Right renal pelvis (tissue), 4 donors: ENCODE results near the gene NME3. TPM values are rescaled to one million over a fixed set of nuclear protein-coding genes. Genes with fewer than 3 reads are reported as not detected.
"Not testable (repeated sequence)": the region's sequence is repeated elsewhere in the genome, so short reads cannot be mapped to it uniquely, and the experiment has no call there.

Experiments
- DNase-seq, 4 donors: peaks; one replicate each; pipeline ENCODE4 v3.0.0-alpha.2; 2013; ENCODE audit warnings: low read depth in 4 of 4, low spot score in 3 of 4, missing footprints in 1 of 4
- polyA plus RNA-seq, 4 donors: library from polyadenylated mRNA; unstranded; fragments of 120-200 nt; gene quantifications; one replicate each; pipeline ENCODE4 v1.2.1, GENCODE V29; 2013; ENCODE audit not compliant: insufficient read length in 4 of 4

NME3 gene
- 10 to 100 TPM; 23.2 to 49.8 (median 24.3) TPM for polyA plus RNA-seq

DNA sequence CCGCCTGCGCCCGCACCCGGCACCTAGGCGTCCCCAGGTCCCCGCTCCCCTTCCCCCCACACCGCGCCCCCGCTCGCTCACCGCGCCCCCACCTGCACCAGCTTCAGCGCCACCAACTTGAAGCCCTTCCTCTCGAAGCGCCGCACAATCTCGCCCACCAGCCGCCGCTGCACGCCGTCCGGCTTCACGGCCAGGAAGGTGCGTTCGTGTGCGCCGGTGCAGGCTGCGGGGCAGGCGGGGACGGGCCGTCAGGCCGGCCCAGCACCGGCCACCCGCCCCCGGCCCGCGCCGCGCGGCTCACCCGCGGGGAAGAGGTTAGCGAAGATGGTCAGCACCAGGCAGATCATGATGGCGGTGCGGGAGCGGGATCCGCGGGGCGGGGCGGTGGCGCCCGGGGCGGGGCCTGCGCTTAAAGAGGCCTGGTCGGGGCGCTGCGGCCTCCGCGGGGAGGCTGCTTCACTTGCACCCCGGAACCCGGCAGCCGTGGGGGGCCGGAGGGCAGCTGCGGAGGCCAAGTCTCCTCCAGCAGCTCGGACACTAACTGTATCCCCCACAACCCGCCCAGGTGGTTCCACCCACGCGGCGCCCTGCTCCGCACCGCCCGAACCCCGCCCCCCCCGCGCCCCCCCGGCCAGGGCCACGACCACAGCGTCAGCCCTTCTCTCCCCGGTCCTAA, at the start of gene NME3:
NME3 (minus strand) TSS at position 356 of the 676 bp plus-strand sequence; CDS start at position 347, 9 bp downstream.
- no peak for DNase-seq

DNA sequence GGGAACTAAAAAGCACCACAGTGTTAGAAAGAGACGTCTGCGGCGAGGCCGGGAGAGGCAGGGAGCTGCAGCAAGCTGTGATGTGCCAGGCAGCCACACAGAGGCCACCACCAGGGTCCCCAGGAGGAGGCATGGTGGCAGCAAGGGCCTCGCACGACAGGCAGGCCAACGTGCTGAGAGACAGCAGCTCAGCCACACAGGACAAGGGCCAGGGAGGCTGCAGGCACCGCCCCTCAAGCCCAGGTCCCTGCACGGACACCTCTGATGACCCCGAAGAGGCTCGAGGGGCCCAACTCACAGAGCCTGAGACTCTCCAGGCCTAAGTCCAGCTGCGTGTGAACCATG, 49.6 kb upstream of the NME3 start:
- DNase-seq: no peak

DNA sequence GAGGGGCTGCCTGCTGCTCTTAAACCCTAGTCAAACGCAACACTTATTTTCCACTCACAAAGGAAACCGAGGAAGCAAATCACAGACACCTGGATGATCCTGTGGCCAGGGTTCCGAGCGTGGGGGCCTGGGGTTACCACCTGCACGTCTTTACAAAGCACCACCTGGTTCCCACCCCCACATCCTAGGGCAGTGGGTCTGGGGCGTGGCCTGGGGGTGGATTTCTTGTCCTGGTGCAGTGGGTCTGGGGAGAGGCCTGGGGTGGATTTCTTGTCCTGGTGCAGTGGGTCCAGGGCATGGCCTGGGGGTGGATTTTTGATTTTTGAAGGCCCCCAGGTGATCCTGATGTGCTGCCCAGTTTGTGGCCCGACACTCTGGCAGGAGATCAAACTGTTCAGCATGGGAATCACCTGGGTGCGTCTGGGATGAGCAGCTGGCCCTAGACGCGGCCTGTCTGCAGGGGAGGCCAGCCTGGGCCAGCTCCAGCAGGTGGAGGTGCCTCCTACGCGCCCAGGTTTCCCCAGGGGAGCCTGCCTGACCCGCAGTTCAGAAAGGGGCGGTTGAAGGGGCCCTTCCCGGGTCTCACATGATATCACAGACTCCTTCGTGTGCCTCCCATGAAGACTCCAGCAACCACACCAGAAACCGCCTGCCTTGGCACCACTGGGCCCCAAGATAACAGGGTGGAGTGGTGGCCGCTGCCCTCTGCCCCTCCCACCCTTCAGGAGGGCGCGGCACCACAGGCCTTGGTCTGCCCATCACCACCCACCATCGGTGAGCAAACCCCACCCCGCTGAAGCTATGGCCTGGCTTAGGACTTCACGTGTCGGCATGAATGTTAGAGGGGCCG, 49.0 kb upstream of the NME3 start:
- no peak for DNase-seq

DNA sequence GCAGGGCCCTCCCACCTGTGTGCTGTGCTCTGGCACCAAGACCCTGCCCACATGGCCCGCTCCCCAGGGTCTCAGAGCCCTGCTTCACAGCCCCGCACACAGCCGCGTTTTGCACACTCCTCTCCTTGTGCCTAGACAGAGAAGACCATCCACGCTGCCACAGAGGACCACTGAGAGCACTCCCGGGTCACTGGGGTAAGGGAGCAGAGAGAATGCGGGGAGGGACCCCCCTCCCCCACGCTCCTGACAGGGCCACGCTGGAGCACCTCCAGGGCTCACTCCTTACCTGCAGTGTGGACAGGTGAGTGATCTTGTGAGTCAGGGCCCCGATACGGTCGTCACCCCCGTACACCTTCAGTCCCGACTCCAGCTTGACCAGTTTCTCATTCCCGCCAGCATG, 48.3 kb upstream of the NME3 start:
- no peak for DNase-seq

DNA sequence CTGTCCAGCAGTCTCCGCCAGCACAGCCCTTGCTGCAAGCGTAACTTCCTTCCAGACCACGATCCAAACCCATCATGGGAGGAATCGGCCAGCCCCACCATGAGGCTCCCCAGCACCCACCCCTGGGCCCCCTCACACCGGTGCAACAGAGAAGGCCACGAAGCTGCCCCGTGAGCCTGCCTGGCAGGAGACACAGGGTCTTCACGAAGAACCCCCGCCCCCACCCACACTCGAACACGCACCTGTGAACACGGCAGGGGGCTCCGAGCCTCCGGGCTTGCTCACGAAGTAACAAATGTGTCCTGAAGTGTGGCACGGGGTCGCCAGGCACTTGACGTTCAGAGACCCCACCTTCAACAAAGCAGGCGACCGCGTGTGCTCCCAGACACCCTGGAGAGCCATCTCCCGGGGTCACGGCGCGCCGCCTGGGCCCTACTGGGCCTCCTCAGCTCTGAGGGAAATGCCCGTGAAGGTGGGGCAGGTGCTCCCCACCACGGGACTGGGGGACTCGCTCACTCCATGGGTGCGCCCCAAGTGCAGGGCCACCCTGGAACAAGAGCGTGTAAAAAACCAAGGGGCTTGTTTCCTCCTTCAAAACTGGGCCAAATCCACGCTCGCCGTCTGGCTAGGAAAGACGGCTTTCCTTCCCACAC, 47.7 kb upstream of the NME3 start:
- no peak for DNase-seq

DNA sequence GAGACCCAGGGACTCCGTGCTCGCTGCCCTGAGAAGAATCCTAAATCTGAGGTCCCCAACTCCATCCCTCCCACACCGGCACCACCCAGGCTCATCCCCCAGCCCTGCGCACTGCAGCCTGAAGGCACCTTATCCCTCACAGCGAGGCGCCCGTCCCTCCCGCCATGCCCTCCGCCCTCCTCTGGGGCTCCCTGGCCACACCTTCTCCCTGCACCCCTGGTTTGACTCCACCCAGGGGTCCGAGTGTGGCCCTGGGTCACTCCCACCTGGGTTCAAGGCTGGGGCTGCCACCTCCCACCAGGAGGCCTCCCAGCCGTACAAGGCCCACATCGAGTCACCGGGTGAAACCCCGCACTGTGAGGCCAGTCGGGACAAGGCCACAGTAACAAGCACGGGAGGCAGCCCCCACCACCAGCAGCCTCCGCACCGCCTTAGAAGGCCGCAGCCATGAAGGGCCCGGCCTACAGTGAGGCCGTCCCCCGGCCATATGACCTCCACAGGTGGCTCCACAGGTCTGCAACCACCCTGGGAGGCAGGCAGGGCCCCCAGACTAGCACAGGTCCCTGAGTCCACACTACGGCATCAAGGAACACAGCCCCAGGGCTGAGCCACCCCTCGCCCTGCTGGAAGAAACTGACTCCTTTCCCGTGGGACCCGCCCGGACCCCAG, 47.0 kb upstream of the NME3 start:
- DNase-seq: no peak

DNA sequence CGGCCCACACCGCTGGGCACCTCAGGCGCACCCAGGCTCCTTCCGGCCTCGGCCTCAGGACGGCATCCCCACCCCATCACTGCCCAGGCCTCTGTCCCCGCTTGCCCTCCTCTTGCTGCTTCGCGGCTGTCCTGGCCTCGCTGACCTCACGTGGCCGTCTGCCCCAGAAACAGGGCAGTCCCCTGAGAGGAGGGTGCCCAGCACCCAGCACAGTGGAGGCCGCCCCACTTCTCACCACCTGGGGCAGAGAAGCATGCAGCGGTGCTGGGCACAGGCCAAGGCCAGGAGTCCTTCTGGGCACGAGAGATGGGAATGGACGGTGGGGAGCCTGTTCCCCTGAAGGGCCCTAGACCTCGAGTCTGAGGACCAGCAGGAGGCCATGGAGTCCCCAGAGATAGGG, 46.4 kb upstream of the NME3 start:
- no peak for DNase-seq

DNA sequence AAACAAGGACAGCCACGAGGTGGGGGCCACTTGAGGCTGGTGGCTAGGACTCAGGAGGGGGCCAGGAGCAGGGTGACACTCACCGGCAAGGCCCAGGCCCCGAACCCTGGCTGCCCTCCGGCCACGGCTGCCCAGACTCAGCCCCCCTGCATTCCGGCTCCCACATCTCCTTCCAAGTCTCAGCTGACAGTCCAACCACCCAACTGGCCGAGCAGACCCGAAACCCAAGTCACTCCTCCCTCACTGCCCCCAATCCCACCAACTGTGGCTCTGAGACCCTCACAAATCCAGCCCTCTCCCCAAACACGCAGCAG, 45.9 kb upstream of the NME3 start:
- DNase-seq: no peak

DNA sequence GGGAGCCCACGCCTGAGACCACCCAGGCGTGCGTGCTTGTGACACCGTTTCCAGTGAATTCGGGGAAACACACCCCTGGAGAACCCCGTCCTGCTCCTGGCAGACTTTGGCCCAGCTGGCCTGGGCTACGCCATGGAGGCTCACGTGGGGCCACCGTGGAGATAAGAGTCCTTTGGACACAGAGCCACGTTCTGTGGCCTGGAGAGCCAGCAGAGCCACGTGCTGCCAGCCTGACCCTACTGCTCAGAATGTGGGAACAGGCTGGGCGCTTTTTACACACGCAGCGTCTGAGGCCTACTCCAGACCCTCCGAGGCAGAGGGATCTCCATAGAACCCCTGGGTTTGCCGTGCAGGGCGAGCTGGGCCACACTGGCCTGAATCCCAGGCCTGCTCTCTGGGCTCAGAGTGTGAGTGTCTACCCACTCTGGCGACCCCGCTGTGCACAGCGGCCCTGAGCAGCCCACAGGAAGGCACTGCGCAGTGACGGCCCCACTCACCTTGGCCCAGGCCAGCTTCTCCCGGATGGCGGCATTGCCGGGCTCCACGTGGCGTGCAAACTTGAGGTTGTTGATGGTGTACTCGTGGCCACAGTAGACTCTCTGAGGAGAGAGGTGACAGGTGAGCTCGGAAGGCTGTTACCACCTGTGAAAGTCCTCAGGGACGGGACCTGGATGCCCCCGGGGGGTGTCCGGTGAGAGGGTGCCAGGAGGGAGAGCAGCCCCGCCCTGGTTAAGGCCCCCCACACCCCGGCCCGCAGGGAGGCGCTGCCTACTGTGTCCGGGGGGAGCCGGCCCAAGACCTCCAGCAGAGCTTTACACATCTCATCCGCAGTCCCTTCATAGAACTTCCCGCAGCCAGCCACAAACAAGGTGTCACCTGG, 45.3 kb upstream of the NME3 start:
- DNase-seq: no peak

DNA sequence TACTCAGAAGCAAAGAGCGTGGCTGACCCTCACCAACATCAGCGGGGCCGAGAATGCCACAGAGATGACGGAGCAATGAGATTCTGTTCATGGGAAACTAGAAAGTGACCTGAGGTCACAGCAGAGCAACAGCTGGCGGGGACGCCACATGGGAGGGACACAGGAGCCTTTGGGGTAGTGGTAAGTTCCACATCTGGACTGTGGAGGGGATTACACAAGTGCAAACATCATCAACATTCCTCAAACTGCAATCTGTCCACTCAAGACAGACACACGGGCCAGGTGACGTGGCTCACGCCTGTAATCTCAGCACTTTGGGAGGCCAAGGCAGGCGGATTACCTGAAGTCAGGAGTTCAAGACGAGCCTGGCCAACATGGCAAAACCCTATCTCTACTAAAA, 44.1 kb upstream of the NME3 start:
- no peak for DNase-seq

DNA sequence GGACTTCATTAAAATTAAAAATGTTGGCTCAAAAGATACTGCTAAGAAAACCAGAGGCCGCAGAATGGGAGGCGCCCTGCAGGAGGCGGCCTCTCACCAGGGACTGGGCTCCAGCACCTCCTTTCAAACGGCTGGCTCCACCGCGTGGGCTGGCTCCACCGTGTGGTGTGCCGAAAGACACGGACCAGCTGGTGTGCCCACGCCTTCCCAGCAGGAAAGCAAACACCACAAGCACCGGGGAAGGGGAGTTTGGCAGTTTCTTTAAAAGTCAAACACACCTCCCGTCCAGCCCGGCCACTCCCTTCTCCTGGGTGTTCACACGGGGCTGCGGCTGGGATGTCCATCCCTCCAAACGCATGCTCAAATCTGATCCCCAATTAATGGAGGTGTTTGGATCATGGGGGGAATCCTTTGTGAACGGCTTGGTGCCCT, 41.4 kb upstream of the NME3 start:
- peak in 2 of 4 donors; percentile 35 to 46 for DNase-seq

DNA sequence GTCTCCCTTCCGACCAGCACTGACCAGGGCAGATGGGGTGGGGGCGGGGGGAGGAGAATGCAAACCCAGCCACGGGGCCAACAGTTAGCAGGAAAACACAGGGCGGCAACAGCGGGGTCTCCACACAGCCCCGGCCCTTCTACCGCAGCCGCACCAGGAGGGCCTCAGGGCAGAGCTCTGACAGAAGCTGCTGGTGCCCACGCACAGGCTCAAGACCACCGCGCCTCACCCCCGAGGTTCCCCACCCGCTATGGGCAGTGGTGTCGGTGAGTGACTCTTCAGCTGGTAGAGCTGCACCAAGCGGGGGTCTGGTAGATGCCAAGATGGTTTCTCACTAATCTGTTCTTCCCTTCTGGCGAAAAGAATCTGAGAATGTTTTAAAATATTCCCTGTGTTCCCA, 39.2 kb upstream of the NME3 start:
- no peak for DNase-seq

DNA sequence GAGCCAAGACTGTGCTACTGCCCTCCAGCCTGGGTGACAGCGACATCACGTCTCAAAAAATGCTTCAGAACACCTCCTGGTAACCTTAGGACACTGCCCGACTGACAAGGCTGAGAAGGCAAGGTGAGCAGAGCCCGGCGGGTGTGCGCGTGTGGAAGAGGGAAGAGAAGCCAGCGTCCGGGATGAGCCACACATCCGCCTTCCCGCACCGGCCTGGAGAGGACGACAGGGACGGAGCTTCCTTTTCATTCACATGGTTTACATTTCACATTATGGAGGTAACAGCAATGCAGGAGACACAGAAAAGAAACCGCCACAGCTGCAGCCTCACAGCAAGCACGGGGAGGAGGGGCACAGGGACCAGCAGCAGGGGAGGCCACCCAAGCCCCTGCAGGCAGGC, 38.8 kb upstream of the NME3 start:
- DNase-seq: no peak

DNA sequence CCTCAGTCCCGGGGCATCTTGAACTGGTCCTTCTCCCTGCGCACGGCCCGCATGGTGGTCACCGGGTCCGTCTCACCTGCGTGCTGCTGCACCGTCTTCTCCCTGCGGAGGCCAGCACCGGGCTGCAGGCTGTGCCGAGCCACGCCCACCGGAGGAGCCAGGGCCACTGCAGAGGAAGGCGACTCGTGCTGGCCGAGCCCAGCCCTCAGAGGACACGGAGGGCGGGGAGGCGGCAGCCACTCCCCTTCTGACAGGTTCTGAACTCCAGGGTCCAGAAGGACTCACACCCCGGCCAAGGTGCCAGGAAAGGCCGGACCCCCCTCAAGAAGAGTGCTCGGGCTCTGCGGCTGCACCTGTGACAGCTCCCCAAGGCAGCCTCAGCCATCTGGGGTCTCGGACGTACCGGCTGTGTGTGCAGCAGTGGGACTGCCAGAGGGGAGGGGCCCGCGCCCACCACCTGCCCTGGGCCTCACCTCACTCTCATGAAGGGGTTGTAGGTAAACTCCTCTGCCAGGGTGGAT, 38.0 kb upstream of the NME3 start:
- DNase-seq: no peak

DNA sequence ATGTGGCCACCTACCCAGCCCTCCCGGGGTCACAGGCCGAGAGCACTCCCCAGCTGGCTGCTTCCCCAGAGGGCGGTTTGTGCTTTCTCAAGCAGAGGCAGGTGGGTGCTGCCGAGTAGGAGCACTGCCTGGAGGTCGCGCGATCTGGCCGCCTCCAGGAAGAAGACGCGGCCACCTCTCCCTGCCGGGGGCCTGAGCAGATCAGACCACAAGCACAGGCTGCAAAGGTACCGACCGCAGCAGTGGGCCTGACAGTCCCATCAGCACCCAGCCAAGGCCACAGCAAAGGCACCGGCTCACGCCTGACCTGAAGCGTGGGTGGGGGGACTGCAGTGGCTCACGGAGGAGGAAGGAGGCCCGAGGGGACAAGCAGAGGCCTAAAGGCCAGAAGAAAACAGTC, 37.3 kb upstream of the NME3 start:
- DNase-seq: no peak

DNA sequence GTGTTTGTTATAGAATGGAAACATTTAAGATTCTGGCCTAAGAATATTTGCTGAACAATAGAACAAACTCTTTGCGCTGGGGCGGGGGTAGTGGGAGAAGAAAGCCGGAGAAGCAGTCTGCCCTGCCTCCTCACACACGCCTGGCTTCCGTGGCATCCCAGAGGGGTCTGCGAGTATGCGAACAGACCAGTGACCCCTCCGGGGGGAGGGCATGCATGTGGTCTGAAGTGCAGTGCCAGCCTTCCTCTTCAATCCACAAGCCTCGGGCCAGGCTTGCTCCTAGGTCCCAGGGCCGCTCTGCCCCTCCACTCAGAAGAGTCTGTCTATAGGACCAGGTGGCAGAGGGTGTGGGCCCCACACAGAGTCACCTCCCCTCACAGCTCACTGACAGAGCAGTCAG, 36.3 kb upstream of the NME3 start:
- no peak for DNase-seq

DNA sequence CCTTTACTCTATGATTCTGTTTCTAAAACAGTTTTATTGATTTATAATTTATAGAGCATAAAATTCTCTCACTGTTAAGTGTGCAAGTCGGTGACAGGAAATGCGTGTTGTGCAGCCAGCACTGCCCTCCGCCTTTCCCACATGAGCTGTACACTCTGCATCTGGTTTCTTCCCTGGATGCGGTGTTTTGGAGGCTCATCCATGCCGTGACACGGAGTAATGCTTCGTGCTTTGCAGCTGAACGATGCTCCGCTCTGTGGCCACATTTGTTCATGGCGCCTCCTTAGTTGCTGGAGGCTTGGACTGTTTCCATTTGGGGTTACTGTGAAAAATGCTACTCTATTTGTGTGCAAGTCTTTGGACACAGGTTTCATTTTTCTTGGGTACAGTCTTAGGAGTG, 29.4 kb upstream of the NME3 start:
- DNase-seq: no peak

DNA sequence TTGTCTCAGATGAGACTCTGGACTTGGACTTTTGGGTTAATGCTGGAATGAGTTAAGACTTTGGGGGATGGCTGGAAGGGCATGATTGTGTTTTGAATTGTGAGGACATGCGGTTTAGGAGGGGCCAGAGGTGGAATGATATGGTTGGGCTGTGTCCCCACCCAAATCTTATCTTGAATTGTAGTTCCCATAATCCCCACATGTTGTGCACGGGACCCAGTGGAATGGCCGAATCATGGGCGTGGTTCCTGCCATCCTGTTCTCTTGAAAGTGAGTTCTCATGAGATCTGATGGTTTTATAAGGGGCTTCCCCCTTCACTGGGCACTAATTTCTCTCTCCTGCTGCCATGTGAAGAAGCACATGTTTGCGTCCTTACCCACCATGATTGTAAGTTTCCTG, 27.9 kb upstream of the NME3 start:
- not testable (repeated sequence) for DNase-seq

DNA sequence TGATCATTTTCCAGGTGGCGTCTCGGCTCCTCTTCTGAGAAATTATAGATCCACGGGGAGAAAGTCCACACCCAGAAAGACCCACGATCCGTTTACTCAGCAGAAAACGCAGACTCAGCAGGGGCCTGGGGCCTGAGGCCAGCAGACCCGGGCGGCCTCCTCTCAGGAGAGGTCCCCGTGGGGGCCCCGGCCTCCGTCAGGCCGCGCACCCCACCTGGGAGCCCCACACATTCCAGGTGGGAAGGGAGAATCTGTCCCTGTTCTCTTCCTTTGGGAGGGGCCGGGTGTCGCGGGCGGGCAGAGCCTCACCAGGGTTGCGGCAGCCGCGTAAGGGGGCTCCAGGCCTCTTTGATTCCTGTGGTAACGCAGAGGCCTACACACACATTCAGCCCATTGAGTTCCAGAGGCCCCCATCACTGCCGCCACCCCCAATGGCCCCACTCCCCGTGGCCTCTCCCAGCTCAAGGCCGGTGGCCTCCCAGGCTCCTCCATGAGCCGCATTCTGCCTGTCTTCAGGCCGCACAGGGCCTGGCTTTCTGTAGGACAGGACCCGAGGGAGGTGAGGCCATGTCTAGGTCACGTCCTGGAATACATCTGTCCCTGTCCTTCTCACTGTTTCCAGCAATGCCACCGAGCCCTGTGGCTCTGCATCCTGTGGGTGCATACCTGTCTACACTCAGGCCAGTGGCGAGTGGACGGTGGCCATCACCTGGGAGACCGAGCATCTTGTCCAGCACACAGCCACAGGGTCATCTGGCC, 23.7 kb upstream of the NME3 start:
- no peak for DNase-seq
